Ishikawa (cell line): ENCODE data around the gene MAML1.

ENCODE experiments used
- CEBPB ChIP-seq: IDR thresholded peaks from 2 replicates; pipeline ENCODE4 v1.6.1; 2012
- CREB1 ChIP-seq: IDR thresholded peaks from 2 replicates; pipeline ENCODE4 v1.6.1; 2012; ENCODE audit warnings: low read depth
- EGR1 ChIP-seq: IDR thresholded peaks from 2 replicates; pipeline ENCODE4 v1.6.1; 2012
- EP300 ChIP-seq: IDR thresholded peaks from 2 replicates; pipeline ENCODE4 v1.6.1; 2012; ENCODE audit warnings: borderline replicate concordance
- FOXM1 ChIP-seq: IDR thresholded peaks from 2 replicates; pipeline ENCODE4 v1.6.1; 2012; ENCODE audit warnings: low read depth, borderline replicate concordance
- MAX ChIP-seq: IDR thresholded peaks from 2 replicates; pipeline ENCODE4 v1.6.1; 2012
- NFIC ChIP-seq: IDR thresholded peaks from 2 replicates; pipeline ENCODE4 v1.6.1; 2012
- RAD21 ChIP-seq: IDR thresholded peaks from 2 replicates; pipeline ENCODE4 v1.6.1; 2012; ENCODE audit warnings: low read depth
- TAF1 ChIP-seq: IDR thresholded peaks from 2 replicates; pipeline ENCODE4 v1.6.1; 2012; ENCODE audit warnings: low read depth, mild to moderate bottlenecking
- TCF12 ChIP-seq: IDR thresholded peaks from 2 replicates; pipeline ENCODE4 v1.6.1; 2012; ENCODE audit warnings: low read depth
- TEAD4 ChIP-seq: IDR thresholded peaks from 2 replicates; pipeline ENCODE4 v1.6.1; 2012
- YY1 ChIP-seq: IDR thresholded peaks from 2 replicates; pipeline ENCODE4 v1.6.1; 2012; ENCODE audit warnings: low read depth
- ZBTB7A ChIP-seq: IDR thresholded peaks from 2 replicates; pipeline ENCODE4 v1.6.1; 2012; ENCODE audit warnings: low read depth
- TF ChIP-seq, protein P1 (sequence below): IDR thresholded peaks from 2 replicates; pipeline ENCODE4 v1.6.1; 2012; ENCODE audit warnings: low read depth, mild to moderate bottlenecking
- TF ChIP-seq, protein P2 (sequence below): IDR thresholded peaks from 2 replicates; pipeline ENCODE4 v1.6.1; 2012

MAML1 gene

DNA sequence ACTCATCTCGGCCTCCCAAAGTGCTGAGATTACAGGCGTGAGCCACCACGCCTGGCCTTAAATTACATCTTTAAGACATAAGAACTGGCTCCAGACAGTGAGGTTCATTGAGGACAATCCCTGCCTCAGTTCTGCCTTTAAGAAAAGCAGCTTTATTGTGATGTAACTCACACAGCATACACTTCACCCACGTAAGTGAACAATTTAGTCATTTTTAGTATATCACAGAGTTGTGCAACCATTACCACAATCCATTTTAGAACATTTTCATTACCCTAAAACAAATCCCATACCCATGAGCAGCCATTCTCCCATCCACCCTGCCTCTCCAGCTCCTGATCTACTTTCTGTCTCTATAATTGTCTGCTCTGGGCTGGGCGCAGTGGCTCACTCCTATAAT lies 37.2 kb downstream of the MAML1 start:
- no peak for TF ChIP-seq TCF12
- no peak for TF ChIP-seq TAF1
- TF ChIP-seq YY1 = no peak
- TF ChIP-seq RAD21 = no peak
- TF ChIP-seq FOXM1 = no peak
- TF ChIP-seq EP300 = no peak
- no peak for TF ChIP-seq TEAD4
- no peak for TF ChIP-seq CREB1
- TF ChIP-seq MAX = no peak

DNA sequence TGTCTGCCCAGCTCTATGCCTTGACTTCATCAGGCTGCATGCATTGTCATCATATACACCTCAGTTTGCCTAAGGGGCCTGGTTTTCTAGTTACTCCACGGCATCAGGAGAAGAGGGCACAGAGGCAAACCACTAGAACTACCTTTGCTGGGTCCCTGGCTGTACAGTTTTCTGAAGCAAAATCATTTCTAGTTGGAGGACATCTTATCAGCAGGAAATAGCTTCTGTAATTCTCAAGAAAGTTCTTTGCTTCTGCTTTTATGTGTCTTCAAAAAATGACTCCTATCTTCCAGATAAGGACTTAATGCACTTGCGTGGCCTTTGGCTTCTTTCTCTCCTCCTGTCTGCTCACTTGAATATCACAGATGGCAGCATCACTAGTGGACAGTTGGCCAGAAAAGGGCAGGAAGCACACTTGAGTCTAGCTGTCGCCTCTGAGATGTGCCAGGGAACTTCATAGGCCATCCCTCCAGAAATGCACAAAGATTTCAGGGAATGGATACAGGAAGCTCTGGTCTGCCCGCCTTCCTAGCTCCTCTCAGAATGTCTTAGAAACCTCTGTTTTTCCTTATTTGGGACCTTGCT lies 38.8 kb downstream of the MAML1 start:
- no peak for TF ChIP-seq FOXM1
- no peak for TF ChIP-seq MAX
- no peak for TF ChIP-seq TEAD4
- TF ChIP-seq EGR1 = no peak
- TF ChIP-seq CREB1 = no peak
- no peak for TF ChIP-seq YY1
- TF ChIP-seq TAF1 = no peak
- no peak for TF ChIP-seq NFIC
- TF ChIP-seq ZBTB7A = no peak
- TF ChIP-seq TCF12 = no peak
- TF ChIP-seq, protein P1, sequence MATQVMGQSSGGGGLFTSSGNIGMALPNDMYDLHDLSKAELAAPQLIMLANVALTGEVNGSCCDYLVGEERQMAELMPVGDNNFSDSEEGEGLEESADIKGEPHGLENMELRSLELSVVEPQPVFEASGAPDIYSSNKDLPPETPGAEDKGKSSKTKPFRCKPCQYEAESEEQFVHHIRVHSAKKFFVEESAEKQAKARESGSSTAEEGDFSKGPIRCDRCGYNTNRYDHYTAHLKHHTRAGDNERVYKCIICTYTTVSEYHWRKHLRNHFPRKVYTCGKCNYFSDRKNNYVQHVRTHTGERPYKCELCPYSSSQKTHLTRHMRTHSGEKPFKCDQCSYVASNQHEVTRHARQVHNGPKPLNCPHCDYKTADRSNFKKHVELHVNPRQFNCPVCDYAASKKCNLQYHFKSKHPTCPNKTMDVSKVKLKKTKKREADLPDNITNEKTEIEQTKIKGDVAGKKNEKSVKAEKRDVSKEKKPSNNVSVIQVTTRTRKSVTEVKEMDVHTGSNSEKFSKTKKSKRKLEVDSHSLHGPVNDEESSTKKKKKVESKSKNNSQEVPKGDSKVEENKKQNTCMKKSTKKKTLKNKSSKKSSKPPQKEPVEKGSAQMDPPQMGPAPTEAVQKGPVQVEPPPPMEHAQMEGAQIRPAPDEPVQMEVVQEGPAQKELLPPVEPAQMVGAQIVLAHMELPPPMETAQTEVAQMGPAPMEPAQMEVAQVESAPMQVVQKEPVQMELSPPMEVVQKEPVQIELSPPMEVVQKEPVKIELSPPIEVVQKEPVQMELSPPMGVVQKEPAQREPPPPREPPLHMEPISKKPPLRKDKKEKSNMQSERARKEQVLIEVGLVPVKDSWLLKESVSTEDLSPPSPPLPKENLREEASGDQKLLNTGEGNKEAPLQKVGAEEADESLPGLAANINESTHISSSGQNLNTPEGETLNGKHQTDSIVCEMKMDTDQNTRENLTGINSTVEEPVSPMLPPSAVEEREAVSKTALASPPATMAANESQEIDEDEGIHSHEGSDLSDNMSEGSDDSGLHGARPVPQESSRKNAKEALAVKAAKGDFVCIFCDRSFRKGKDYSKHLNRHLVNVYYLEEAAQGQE = no peak
- no peak for TF ChIP-seq EP300
- TF ChIP-seq, protein P2, sequence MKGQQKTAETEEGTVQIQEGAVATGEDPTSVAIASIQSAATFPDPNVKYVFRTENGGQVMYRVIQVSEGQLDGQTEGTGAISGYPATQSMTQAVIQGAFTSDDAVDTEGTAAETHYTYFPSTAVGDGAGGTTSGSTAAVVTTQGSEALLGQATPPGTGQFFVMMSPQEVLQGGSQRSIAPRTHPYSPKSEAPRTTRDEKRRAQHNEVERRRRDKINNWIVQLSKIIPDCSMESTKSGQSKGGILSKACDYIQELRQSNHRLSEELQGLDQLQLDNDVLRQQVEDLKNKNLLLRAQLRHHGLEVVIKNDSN = no peak
- TF ChIP-seq RAD21 = no peak

DNA sequence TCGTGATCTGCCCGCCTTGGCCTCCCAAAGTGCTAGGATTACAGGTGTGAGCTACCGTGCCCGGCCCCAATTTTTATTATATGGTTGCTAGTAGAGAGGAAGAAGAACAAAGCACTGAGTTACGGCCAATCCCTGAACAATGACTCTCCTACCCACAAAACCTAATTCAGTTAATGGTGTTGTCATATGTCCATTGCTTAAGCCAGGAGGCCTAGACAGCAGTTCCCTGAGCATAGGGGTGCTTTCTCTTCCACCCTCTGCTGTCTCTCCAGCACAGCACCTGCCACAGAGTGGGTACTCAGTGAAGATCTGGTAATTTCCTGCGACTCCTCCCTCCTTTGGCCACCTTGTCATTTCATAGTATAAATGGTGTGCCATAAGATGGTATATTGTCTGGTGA lies 39.7 kb downstream of the MAML1 start:
- no peak for TF ChIP-seq TEAD4
- TF ChIP-seq TAF1 = no peak
- TF ChIP-seq, protein P1 = no peak
- no peak for TF ChIP-seq CEBPB
- TF ChIP-seq NFIC = no peak
- no peak for TF ChIP-seq TCF12
- no peak for TF ChIP-seq MAX
- no peak for TF ChIP-seq CREB1
- TF ChIP-seq, protein P2 = no peak
- TF ChIP-seq YY1 = no peak
- TF ChIP-seq FOXM1 = no peak
- no peak for TF ChIP-seq EGR1
- no peak for TF ChIP-seq EP300
- no peak for TF ChIP-seq RAD21
- TF ChIP-seq ZBTB7A = no peak

GRCh38 chr5:179773686-179774040 lies 41.0 kb downstream of the MAML1 start:
- TF ChIP-seq CREB1 = no peak
- no peak for TF ChIP-seq MAX
- TF ChIP-seq YY1 = no peak
- TF ChIP-seq CEBPB = no peak
- no peak for TF ChIP-seq TCF12
- no peak for TF ChIP-seq ZBTB7A

DNA sequence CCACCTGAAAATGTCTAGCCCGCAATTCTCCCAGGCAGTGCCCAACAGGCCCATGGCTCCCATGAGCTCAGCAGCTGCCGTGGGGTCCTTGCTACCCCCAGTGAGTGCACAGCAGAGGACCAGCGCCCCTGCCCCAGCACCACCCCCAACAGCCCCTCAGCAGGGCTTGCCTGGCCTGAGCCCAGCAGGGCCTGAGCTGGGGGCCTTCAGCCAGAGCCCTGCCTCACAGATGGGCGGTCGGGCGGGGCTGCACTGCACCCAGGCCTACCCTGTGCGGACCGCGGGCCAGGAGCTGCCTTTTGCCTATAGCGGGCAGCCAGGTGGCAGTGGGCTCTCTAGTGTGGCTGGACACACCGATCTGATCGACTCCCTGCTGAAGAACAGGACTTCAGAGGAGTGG lies 41.8 kb downstream of the MAML1 start:
- TF ChIP-seq YY1 (no peak), RAD21 (no peak), TEAD4 (no peak), NFIC (no peak), ZBTB7A (no peak), MAX (no peak), TAF1 (no peak)
- TF ChIP-seq, protein P1 = no peak
- TF ChIP-seq, protein P2 = no peak
